HG03442 (cell line): ENCODE measurements around the gene COQ5.
A peak's percentile ranks its signal among the peaks of the same experiment; 100 is the strongest.
"Not testable (repeated sequence)": the region's sequence is repeated elsewhere in the genome, so short reads cannot be mapped to it uniquely, and the experiment has no call there.

Experiments
- ATAC-seq: cut with Tn5 transposase; IDR thresholded peaks from one replicate; pipeline ENCODE4 v1.9.1; 2021; ENCODE audit warnings: mild to moderate bottlenecking, moderate library complexity; ENCODE audit not compliant: unreplicated experiment

COQ5 gene

DNA sequence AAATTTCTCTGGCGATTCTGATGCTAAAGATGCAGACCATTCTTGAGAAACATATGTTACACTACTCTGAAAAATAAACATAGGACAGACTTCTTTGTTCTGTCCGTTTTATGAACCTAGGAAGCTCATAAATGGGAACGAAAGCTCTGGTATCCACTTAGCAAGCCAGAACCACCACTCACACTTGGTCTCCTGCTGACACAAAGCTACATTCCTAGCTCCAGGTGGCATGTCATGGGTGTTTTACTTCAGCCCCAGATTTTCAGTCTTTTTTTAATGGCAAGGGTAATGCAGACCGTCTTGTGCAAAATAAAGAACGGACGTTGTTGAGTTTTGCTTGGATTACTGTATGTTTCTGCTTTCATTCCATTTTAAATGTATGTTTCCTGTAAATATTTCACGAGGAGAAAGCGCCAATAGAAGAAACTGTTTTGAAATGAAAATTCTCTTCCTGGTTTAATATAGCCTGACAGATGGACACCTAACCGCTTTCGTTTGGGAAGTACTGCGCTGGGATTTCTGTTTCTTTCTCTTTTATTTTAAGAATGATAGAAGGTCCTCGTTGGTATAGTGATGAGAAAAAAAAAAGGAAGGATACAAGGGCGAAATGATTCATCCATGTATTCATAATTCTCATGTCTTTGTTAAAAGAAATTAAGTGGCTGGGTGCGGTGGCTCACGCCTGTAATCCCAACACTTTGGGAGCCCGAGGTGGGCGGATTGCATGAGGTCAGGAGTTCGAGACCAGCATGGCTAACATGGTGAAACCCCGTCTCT lies 871 bp upstream of the COQ5 start:
- ATAC-seq: no peak

DNA sequence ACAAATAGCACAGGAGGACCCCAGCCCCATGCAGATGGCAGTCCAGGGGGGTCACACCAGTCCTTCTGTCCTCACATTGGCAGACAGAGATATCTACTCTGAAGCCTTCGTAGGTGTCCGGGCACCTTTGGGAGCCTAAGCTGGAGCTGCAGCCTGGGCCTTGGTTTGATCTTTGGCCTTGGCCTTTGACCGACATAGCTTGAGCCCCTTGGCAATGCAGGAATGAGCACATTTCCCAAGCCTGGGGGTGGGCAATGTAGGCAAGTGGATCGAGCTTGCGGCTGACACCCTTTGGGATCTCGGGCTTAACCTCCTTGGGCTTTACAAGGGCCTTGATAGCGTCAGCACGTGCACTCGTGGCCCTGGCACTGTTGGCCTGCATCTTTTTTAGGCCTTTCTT lies 6.4 kb downstream of the COQ5 start:
- no peak for ATAC-seq

GRCh38 chr12:120519324-120519723 lies 9.6 kb downstream of the COQ5 start:
- ATAC-seq: not testable (repeated sequence)

- no peak for ATAC-seq
Observed at GRCh38 chr12:120515496-120515895, 13.5 kb downstream of the COQ5 start.

- no peak for ATAC-seq
Observed at GRCh38 chr12:120514002-120514401, 15.0 kb downstream of the COQ5 start.

- ATAC-seq: no peak
Observed at GRCh38 chr12:120508537-120508936, 20.4 kb downstream of the COQ5 start.

DNA sequence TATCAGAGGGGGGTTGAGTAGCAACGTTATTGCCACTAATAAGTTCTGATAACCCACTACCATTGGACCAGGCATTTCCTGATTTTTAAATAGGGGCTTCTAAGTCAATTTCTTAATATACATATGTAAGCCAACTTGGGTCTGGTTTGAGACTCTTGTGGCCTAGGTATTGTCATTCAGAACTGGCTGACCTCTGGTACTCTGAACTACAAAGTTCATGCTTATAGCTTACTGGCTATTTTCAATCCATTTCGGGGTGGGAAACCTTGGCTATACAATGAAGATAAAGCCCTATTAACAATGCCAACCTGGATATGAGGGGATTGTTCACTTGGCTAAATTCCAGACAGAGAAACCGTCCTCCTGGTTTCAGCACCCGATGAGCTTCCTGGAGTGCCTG lies 24.4 kb downstream of the COQ5 start:
- ATAC-seq: no peak

DNA sequence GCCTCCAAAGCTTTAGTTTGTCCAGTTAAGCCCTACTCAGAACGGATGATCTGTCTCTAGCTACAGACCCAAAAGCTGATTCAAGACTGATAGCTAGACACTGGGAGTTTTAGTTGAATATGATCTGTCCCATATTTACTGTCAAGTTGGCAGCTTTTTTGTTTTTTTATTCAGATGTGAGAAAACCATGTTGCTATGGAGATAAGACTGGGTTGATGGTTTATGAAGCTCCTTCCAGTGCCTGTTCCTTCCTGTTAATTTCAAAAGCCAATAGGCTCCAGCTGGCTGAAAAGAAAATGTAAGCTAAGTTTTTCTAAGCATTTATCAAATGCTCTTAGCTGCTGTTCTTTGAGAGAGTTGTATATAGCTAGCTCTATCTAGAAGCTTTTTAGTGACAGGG lies 28.4 kb downstream of the COQ5 start:
- ATAC-seq: no peak

GRCh38 chr12:120498870-120499515 lies 30.0 kb downstream of the COQ5 start:
- no peak for ATAC-seq

GRCh38 chr12:120497524-120498150 lies 31.3 kb downstream of the COQ5 start:
- no peak for ATAC-seq

GRCh38 chr12:120496413-120497340 lies 32.3 kb downstream of the COQ5 start:
- peak; percentile 21 for ATAC-seq

DNA sequence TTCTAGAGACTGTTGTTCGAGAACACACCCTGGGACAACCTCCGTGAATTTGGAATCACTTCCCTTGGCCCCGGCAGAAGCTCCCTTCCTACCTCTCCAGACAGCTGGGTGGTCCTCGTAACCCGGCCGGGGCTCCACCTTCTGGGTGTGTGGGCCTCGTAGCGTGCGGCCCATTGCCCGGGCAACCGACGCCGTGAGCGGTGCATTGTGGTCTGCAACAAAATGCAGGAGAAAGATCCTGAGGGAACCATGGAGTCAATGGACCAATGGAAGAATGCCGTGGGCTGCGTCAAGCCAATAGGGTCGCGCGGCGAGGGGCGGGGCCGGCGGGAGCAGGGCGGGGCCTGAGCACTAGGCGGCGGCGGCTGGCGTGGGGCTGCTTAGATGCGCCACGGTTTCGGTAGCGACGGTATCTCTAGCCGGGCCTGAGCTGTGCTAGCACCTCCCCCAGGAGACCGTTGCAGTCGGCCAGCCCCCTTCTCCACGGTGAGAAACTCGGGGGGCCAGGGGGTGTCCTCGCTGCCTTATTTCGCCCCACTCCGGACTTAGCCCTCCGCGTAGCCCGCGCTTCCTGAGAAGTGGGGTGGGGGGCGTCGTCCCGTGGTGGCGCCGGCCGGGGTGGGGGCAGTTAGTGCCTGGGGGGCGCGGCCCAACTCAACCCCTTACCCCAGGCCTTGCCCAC lies 33.1 kb downstream of the COQ5 start, which contains the start of gene DYNLL1:
TSS of gene DYNLL1 (plus strand) at position 383 of the 682 bp plus-strand sequence. CDS start 309 bp downstream, outside the sequence.
- ATAC-seq: peak; percentile 89

DNA sequence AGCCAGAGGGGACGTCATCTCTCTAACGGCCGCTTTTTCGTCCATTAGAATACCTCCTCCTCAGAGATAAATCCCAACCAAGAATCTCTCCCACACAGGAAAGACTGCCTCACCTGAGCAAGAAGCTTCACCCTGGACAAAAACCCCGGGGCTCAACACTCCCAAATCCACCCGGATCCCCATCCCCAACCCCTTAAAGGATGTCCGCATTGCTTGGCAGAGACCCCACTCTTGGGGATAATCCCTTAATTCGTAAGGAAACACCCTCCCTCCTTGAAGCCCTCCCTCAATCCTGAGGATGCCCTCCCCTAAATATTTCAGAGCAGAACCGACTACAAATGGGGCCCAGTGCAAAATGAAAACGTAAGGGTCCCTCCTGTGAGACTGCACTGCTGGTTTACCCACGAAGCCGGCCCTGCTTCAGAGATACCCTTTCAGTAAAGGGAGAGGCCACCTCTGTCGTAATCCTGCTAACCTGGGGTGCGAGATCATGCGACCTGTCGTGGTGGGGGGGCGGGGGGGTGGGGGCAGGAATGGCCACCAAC lies 33.7 kb downstream of the COQ5 start:
- no peak for ATAC-seq

GRCh38 chr12:120490833-120491512 lies 38.0 kb downstream of the COQ5 start:
- ATAC-seq: no peak

GRCh38 chr12:120490325-120490724 lies 38.6 kb downstream of the COQ5 start:
- ATAC-seq: no peak

DNA sequence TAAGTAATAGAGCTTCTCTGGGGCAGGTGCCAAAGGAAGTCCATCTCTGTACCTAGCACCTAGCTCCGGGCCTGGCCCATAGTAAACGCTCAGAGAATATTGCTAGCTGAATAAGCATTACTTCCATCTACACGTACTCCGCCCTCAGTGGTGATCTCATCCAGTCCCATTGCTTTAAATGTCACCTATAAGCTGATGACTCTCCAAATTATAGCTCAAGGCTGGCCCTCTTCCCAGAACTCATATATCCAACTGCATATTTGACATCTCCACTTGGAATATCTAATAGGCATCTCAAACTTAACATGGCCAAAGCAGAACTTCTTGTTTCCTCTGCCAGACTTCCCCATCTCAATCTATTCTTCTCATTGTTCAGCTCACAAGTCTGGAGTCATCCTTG lies 39.9 kb downstream of the COQ5 start:
- ATAC-seq: no peak

GRCh38 chr12:120488057-120488640 lies 40.8 kb downstream of the COQ5 start:
- no peak for ATAC-seq

DNA sequence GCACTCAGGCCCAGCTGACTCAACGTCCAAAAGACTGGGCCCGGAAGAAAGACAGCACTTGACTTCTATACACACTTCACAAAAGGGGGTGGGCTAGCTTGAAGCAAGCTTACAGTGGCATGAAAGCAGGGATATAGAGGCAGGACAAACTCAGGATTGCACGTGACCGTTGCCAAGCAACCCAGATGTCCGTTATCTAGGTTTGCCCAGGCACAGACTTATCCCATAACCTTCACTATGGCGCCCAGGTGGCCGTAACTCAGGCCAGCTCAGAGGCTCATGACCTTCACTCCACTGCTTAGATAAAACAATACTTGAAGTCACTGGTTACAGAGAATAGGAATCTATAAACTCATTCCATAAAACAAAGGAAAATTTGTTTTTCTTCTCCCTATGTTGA lies 41.4 kb downstream of the COQ5 start:
- not testable (repeated sequence) for ATAC-seq
